Fibroblast of mammary gland (primary cell): Measurements from ENCODE around the gene ACTRT2.

ENCODE experiments used
- DNase-seq: peaks from one replicate; pipeline ENCODE4 v3.0.0-alpha.2; 2010; ENCODE audit warnings: low read depth
- H3K4me3 ChIP-seq: 2 replicates; pipeline ENCODE4 v1.5.1; 2011; ENCODE audit warnings: low read depth, mild to moderate bottlenecking, low read length, moderate library complexity; ENCODE audit not compliant: control insufficient read depth
- CTCF ChIP-seq: conservative IDR thresholded peaks from 2 replicates; pipeline ENCODE4 v1.5.1; 2011; ENCODE audit warnings: low read depth, low read length, inconsistent platforms; ENCODE audit not compliant: control insufficient read depth, insufficient read depth

The ACTRT2 gene

GRCh38 chr1:3067671-3068563, 46.6 kb downstream of the ACTRT2 start:
- DNase-seq = no peak
- H3K4me3 ChIP-seq = no peak overlapping the region
- no peak for TF ChIP-seq CTCF

GRCh38 chr1:3068564-3069431, 47.5 kb downstream of the ACTRT2 start, which contains the start of gene PRDM16:
Gene PRDM16, plus strand, starts transcription at chr1:3069203. Its CDS starts 57 bp downstream, at chr1:3069260.
- H3K4me3 ChIP-seq = no peak within 1 kb of the TSS
- peak; percentile 12 for DNase-seq

GRCh38 chr1:3069491-3070308, 48.4 kb downstream of the ACTRT2 start:
- peak; percentile 5 for TF ChIP-seq CTCF
- DNase-seq = peak; percentile 25
- no peak overlapping the region for H3K4me3 ChIP-seq

More at GRCh38 chr1:3068564-3069431, 47.5 kb downstream of the ACTRT2 start, which contains the start of gene PRDM16:
- TF ChIP-seq CTCF = no peak

GRCh38 chr1:3070309-3070643, 49.0 kb downstream of the ACTRT2 start:
- TF ChIP-seq CTCF = no peak
- no peak for DNase-seq
- H3K4me3 ChIP-seq = no peak overlapping the region

GRCh38 chr1:3070644-3071564, 49.6 kb downstream of the ACTRT2 start:
- DNase-seq = no peak
- no peak for TF ChIP-seq CTCF
- no peak overlapping the region for H3K4me3 ChIP-seq
